T follicular helper cell (primary cell): ENCODE results near the gene TRAF3.

Experiments used
- DNase-seq: peaks from one replicate; pipeline ENCODE4 v3.0.0-alpha.2; 2020; ENCODE audit warnings: low read depth

Gene TRAF3

GRCh38 chr14:102939329-102939728 is 162.1 kb downstream of the TRAF3 start:
- DNase-seq, result no peak

GRCh38 chr14:102939820-102940561 is 162.7 kb downstream of the TRAF3 start:
- DNase-seq, result no peak

GRCh38 chr14:102940729-102941362 is 163.6 kb downstream of the TRAF3 start:
- no peak for DNase-seq

GRCh38 chr14:102941419-102942011 is 164.3 kb downstream of the TRAF3 start:
- no peak for DNase-seq

- DNase-seq, result no peak
These were observed 164.8 kb downstream of the TRAF3 start for GRCh38 chr14:102942069-102942468.

GRCh38 chr14:102943454-102943853 is 166.2 kb downstream of the TRAF3 start:
- DNase-seq, result no peak

GRCh38 chr14:102943979-102944378 is 166.7 kb downstream of the TRAF3 start:
- DNase-seq, result no peak

GRCh38 chr14:102944448-102945330 is 167.4 kb downstream of the TRAF3 start:
- no peak for DNase-seq

- no peak for DNase-seq
These were observed 168.3 kb downstream of the TRAF3 start for GRCh38 chr14:102945346-102946130.

- no peak for DNase-seq
These were observed 170.3 kb downstream of the TRAF3 start for GRCh38 chr14:102947321-102948103.

GRCh38 chr14:102948698-102949061 is 171.4 kb downstream of the TRAF3 start:
- DNase-seq, result no peak

GRCh38 chr14:102949062-102949800 is 172.0 kb downstream of the TRAF3 start:
- no peak for DNase-seq

- no peak for DNase-seq
These were observed 172.7 kb downstream of the TRAF3 start for GRCh38 chr14:102949801-102950451.

- no peak for DNase-seq
These were observed 173.8 kb downstream of the TRAF3 start for GRCh38 chr14:102951034-102951433.

GRCh38 chr14:102951799-102952198 is 174.6 kb downstream of the TRAF3 start:
- no peak for DNase-seq

- DNase-seq, result no peak
These were observed 175.0 kb downstream of the TRAF3 start for GRCh38 chr14:102952276-102952675.

- DNase-seq, result no peak
These were observed 175.9 kb downstream of the TRAF3 start for GRCh38 chr14:102953100-102953499.

- DNase-seq, result no peak
These were observed 177.0 kb downstream of the TRAF3 start for GRCh38 chr14:102954081-102954789.
